Uterus (tissue), 4 donors: ENCODE data around the gene TFF3. TPM values are rescaled to one million over a fixed set of nuclear protein-coding genes. Genes with fewer than 3 reads are reported as not detected.

Experiments used
- DNase-seq, 2 donors: peaks; one replicate each; pipeline ENCODE4 v3.0.0-alpha.2; 2019 to 2020
- H3K27ac ChIP-seq, 2 donors: fragments of 200-600 bp; sonication (generic); 1 replicate in 1 of 2; 2 replicates in 1 of 2; pipeline ENCODE4 v1.5.1; 2016 to 2018
- H3K27me3 ChIP-seq, 2 donors: fragments of 200-600 bp; sonication (generic); one replicate each; pipeline ENCODE4 v1.5.1; 2018 to 2019; ENCODE audit warnings: control low read depth in 1 of 2
- H3K36me3 ChIP-seq, 2 donors: fragments of 200-600 bp; sonication (generic); one replicate each; pipeline ENCODE4 v1.5.1; 2019; ENCODE audit warnings: control low read depth in 1 of 2
- H3K4me1 ChIP-seq, 2 donors: fragments of 200-600 bp; sonication (generic); one replicate each; pipeline ENCODE4 v1.5.1; 2018 to 2019; ENCODE audit warnings: control low read depth in 1 of 2
- H3K4me3 ChIP-seq, 2 donors: fragments of 200-600 bp; sonication (generic); 1 replicate in 1 of 2; 2 replicates in 1 of 2; pipeline ENCODE4 v1.5.1; 2018 to 2019; ENCODE audit warnings: mild to moderate bottlenecking in 1 of 2
- H3K9me3 ChIP-seq, 2 donors: fragments of 200-600 bp; sonication (generic); one replicate each; pipeline ENCODE4 v1.5.1; 2019; ENCODE audit warnings: control low read depth in 1 of 2
- CTCF ChIP-seq, 4 experiments: fragments of 200-600 bp in 2 of 4; fragments of 450-650 bp in 2 of 4; sonication (generic) in 2 of 4; IDR thresholded peaks; one replicate each; pipeline ENCODE4 v1.5.1; 2016 to 2019; ENCODE audit warnings: antibody characterized with exemption in 4 of 4, mild to moderate bottlenecking in 2 of 4, moderate library complexity in 1 of 4
- POLR2A ChIP-seq, 2 donors: fragments of 450-650 bp; IDR thresholded peaks; one replicate each; pipeline ENCODE4 v1.6.1; 2016; ENCODE audit warnings: antibody characterized with exemption in 2 of 2, mild to moderate bottlenecking in 1 of 2, moderate library complexity in 1 of 2
- intact Hi-C: fragments of 100-400 bp; cut with DNase I; formaldehyde crosslinking; loops from one replicate; pipeline ENCODE4 v1.15.1; 2023; ENCODE audit warnings: low total_unique reads
- total RNA-seq, 4 donors: library from RNA; depleted of rRNA in 3 of 4; stranded (reverse); fragments of >200 nt in 3 of 4; gene quantifications; one replicate each; pipeline versions ENCODE4 v1.1.0 to v1.2.4, GENCODE V29; 2014 to 2023
- donor health status: DM: yes; HTN: yes; CAD: no.

Gene TFF3
- total RNA-seq, 4 donors from 2014 or later = 1.4 to 49.7 (median 24.2) TPM

GRCh38 chr21:42356650-42357049, 41.4 kb upstream of the TFF3 start:
- DNase-seq = no peak
- no peak for TF ChIP-seq POLR2A (IDR thresholded peaks at IDR 0.05)
- TF ChIP-seq CTCF (IDR thresholded peaks at IDR 0.05) = no peak
- Histone ChIP-seq H3K27ac (no peak overlapping the region), H3K4me3 (no peak overlapping the region), H3K27me3 (no peaks in the 10 kb centered on the region), H3K4me1 (no peaks in the 10 kb centered on the region), H3K9me3 (peaks cover 0 to 2% of the 10 kb centered on the region in 2 donors), H3K36me3 (no peaks in the 10 kb centered on the region)
- intact Hi-C loops = no loop called here

- Histone ChIP-seq H3K4me3 (no peak overlapping the region), H3K9me3 (peaks cover 0 to 2% of the 10 kb centered on the region in 2 donors), H3K27me3 (no peaks in the 10 kb centered on the region), H3K4me1 (no peaks in the 10 kb centered on the region), H3K36me3 (no peaks in the 10 kb centered on the region), H3K27ac (no peak overlapping the region)
- intact Hi-C loops = no loop called here
- TF ChIP-seq POLR2A (IDR thresholded peaks at IDR 0.05) = no peak
- no peak for TF ChIP-seq CTCF (IDR thresholded peaks at IDR 0.05)
- no peak for DNase-seq
Measured at GRCh38 chr21:42356046-42356445, 40.8 kb upstream of the TFF3 start.

- H3K36me3 ChIP-seq = no peaks in the 10 kb centered on the region
- peaks cover 0 to 2% of the 10 kb centered on the region in 2 donors for H3K9me3 ChIP-seq
- no peaks in the 10 kb centered on the region for H3K27me3 ChIP-seq
- intact Hi-C loops = no loop called here
- H3K4me3 ChIP-seq = no peak overlapping the region
- no peak overlapping the region for H3K27ac ChIP-seq
- no peak for DNase-seq
- TF ChIP-seq CTCF (IDR thresholded peaks at IDR 0.05) = no peak
- H3K4me1 ChIP-seq = no peaks in the 10 kb centered on the region
Measured at GRCh38 chr21:42353623-42354022, 38.4 kb upstream of the TFF3 start.

- DNase-seq = no peak
- intact Hi-C loops = no loop called here
- H3K27ac ChIP-seq = no peak overlapping the region
- TF ChIP-seq POLR2A (IDR thresholded peaks at IDR 0.05) (no peak), CTCF (IDR thresholded peaks at IDR 0.05) (no peak)
- no peak overlapping the region for H3K4me3 ChIP-seq
- H3K36me3 ChIP-seq = no peaks in the 10 kb centered on the region
- peaks cover 0 to 2% of the 10 kb centered on the region in 2 donors for H3K9me3 ChIP-seq
- H3K4me1 ChIP-seq = no peaks in the 10 kb centered on the region
- H3K27me3 ChIP-seq = no peaks in the 10 kb centered on the region
Measured at GRCh38 chr21:42352441-42353095, 37.4 kb upstream of the TFF3 start.

- TF ChIP-seq POLR2A (IDR thresholded peaks at IDR 0.05) = no peak
- no peak for TF ChIP-seq CTCF (IDR thresholded peaks at IDR 0.05)
- Histone ChIP-seq H3K9me3 (peaks cover 0 to 2% of the 10 kb centered on the region in 2 donors), H3K36me3 (no peaks in the 10 kb centered on the region), H3K27me3 (no peaks in the 10 kb centered on the region), H3K4me1 (no peaks in the 10 kb centered on the region), H3K4me3 (no peak overlapping the region), H3K27ac (no peak overlapping the region)
- DNase-seq = no peak
- intact Hi-C loops = no loop called here
Measured at GRCh38 chr21:42351626-42352440, 36.6 kb upstream of the TFF3 start.
